HG02798 (cell line): ENCODE data around the gene TRAF7.

ENCODE experiments used
- ATAC-seq: cut with Tn5 transposase; IDR thresholded peaks from one replicate; pipeline ENCODE4 v1.9.1; 2021; ENCODE audit warnings: mild to moderate bottlenecking; ENCODE audit not compliant: unreplicated experiment, poor library complexity

Gene TRAF7

DNA sequence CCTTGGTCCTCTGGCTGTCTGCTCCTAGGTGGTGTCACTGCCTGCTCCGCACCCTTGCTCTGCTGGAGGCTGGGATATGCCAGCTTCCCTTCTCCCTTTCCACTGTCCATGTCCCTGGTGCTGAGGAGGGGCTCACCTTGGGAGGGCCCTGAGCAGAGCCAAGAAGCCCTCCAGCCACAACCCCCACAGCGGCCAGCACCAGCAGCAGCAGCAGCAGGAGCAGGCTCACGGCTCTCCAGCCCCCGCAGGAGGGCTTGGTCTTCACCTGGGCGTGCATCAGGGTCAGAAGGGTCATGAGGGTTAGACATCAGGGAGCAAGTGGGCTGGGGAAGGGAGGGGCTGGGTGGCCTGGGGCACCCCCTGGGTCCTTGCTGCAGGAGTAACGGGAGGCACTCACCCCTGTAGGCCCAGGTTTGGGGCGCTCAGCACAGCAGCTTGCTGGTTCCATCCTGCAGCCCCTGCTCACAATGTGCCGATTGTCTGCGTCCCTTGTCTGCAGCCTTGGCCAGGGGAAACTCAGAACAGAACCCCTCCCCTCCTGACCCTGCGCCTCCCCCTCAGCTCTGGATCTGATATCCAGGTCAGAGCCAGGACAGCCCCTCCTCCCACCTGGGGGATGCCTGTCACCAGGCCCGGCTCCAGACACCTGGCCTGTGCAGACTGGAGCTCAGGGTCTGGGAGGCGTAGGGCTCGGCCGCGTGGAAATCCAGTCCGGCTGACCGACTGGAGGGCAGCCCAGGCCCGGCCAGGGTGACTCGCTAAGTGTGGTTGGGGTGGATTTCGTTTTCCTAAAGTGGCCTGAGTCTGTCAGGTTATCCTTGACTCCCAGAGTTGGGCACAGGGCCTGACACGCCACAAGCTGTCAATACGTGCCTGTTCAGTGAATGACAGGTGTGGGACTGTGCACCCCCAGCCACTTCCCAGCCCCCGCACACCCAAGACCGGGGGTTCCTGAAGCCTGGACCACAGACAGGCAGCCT, 55.1 kb downstream of the TRAF7 start, which contains the start of gene BRICD5:
Gene BRICD5 (minus strand): TSS at position 478 of the 980 bp plus-strand sequence. CDS start 30 bp downstream, at position 448.
- no peak for ATAC-seq

DNA sequence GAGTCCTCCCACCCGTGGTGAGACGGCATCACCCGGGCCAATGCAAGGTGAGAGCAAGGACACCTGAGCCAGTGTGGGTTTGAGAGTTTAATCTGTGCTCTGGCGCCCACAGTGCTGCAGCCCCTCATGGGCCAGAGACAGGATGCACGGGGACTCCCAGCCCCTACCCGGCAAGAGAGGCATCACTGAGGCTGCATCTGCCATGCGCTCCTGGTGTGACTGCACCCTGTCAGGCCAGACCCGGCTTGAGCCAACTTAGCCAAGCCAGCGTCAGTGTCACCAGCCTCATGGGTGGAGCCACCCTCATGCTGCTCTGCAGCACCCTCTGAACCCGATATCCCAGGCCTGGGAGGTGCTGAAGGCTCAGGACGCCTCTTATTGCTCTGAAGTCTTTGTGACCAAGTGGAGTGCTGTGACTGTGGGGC, 56.4 kb downstream of the TRAF7 start:
- no peak for ATAC-seq

DNA sequence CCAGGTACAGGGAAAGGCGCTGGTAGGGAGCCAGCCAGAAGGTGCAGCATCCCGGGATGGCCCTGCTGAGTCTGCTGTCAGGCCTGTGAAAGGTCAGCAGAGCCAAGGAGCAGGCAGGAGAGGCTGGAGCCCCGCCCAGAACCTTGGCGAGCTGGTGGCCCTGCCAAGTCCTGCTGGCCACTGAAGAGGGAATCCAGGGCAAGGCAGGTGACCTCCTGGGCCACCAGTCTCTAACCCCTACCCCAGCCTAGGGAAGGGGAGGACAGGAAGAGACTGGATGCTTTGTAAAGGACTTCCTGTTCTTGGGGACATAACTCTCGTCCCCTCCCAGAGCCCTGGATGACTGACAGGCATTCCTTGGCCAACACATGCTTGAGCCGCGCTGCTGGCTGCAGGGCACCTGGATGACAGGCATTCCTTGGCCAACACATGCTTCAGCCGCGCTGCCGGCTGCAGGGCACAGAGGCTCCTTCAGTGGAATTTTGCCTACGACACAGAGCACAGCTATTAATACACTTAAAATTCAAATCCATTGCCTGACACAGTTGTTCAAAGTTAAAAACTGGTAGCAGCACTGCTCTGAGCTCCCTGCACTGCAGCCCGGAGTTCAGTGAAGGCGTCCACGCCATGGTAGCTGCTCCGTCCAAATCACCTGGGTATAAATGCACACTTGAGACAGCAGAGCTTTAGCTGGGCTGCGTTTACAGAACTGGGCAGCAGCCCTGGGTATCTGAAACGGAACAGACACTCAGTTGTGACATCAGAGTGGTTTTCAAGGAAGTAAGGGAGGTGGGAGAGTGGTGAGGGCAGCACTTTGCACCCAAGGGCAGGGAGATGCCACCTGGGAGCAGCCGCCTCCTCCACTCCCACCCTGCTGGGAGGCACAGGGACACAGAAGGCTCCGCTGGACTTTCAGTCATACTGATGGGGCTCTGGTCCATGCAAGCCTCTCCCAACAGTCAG, 57.1 kb downstream of the TRAF7 start:
- no peak for ATAC-seq

DNA sequence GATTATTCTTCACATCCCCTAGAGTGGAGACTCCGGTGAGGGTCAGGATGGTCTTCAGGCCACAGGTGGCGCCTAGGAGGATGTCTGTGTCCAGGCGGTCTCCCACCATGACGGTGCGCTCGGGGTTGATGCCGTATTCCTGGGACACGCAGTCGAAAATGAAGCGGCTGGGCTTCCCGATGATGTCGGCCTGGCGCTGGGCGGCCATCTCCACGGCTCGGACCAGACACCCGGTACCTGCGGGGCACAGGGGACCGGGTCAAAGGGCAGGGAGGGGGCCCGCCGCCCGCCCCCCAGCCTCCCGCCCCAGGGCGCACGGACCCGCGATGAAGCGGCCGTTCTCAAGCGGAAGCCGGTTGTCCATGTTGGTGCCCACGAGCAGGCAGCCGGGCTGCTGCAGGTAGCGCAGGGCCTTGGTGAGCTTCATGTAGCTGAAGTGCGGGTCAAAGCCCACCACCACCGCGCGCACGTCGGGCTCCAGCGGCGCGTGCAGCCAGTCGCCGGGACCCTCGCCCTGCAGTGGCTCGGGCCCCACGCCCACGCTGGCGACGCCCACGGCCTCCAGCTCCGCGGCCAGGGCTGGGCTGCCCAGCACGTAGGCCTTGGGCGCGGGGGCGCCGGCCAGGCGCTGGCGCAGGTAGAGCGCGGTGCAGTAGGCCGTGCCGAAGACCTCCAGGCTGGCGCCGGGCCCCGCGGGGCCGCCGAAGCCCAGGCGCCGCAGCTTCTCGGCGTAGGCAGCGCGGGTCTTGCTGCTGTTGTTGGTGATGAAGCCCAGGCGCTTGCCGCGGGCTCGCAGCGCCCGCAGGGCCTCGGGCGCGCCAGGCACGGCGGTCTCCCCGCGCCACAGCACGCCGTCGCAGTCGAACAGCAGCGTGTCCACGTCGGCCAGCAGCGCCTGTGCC, 58.5 kb downstream of the TRAF7 start:
- ATAC-seq: peak; percentile 3

DNA sequence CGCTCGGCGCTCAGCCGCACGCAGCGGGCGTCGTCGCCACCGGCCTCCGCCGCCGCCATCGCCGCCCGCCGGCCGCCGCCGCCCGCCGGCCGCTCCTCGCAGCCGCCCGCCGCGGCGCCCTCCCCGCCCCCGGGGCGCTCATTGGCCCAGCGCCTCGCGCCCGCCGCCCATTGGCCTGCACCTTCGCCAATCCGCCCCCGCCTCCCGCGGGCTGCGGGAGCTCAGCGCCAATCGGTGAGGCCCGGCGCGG, 59.1 kb downstream of the TRAF7 start, which contains the start of gene PGP:
Gene PGP (minus strand): TSS at position 122 of the 250 bp plus-strand sequence. CDS start 63 bp downstream, at position 59.
- ATAC-seq: peak; percentile 92

DNA sequence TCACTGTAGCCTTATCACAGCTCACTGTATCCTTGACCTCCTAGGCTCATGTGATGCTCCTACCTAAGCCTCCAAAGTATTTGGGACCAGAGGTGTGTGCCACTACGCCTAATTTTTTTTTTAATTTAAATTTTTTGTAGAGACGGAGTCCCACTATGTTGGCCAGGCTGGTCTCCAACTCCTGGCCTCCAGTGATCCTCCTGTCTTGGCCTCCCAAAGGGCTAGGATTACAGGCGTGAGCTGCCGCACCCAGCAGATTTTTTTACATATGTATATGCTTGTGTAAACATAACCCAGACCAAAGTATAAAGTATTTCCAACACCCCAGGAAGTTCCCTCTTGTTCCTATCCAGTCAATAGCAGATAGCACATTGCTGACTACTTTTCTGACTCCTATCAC, 60.7 kb downstream of the TRAF7 start:
- ATAC-seq: no peak

DNA sequence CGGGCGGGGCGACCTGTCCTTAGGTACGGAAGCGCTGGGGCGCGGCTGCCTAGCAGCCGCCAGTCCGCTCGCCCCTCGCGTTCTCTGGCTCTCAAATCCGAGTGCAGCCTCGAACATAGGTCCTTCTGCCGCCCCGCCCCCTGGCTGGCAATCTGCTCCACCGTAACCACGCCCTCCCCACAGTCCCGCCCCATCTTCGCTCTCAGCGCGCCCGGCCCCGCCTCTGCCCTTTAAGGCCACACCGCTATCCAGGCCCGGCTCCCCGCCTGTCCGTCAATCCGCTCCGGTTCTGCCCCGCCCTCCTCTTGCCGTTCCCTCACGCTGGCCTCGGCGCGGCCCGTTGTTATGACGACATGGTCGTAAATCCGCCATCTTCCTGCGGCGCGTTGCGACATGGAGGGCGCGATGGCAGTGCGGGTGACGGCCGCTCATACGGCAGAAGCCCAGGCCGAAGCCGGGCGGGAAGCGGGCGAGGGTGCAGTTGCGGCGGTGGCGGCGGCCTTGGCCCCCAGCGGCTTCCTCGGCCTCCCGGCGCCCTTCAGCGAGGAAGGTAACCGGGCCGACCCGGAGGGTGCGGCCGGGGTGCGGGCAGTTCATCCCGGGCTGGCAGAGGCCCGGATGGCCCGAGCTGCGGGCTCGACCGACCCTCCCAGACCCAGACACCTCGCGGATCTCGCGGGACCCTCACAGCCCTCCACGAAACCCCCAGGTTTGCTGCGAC, 67.8 kb downstream of the TRAF7 start, which contains the start of gene E4F1:
Gene E4F1 (plus strand): TSS at position 371 of the 721 bp plus-strand sequence. CDS start 23 bp downstream, at position 394.
- ATAC-seq: peak; percentile 97

DNA sequence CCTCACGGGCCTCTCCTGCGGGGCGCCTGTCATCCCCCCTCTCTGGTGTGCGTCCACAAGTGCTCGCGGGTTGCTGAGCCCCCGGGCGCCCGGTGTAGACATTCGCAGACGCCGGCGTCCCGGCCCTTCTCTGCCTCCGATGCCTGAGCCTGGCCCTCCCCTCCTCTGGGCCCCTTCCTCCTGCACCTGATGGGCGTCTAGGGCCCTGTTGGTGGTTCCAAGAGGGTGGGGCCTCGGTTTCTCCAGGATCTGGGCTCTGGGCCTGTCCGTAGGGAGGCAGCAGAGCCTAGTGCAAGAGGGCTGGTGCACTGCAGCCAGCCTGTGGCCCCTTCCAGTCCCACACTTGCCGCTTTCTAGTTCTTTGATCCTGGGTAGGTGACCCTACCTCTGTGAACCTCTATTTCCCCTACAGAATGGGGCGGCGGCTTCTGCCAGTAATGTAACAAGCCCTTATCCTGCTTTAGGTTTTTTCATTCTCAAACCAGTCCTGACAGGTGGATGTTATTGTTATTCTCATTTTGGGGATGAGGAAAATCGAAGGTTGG, 68.4 kb downstream of the TRAF7 start:
- ATAC-seq: peak; percentile 20

DNA sequence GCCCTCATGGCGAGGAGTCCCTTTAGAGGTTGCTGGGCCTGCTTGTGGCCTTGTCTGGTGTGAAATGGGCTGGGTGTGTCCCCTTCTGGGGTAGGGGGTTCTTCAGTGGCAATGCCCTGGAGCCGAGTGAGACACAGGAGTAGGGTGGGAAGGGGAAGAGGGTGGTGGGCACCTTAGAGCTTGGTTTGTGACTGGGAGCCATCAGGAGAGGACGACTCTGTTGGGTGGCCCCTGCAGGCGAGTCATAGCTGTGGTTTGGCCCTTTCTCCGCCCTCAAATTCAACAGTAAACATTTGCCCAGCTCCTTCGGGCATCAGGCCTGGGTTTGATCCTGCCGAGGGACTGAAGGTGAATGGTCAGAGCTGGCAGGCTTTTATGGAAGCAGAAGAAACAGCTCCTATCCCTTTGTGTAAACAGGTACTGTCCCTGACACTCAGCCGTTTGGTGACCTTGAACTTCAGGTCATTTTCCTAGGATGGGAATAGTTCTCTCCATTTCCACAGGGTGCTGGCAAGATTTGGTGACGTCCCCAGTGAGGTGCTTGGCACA, 70.7 kb downstream of the TRAF7 start:
- ATAC-seq: no peak

DNA sequence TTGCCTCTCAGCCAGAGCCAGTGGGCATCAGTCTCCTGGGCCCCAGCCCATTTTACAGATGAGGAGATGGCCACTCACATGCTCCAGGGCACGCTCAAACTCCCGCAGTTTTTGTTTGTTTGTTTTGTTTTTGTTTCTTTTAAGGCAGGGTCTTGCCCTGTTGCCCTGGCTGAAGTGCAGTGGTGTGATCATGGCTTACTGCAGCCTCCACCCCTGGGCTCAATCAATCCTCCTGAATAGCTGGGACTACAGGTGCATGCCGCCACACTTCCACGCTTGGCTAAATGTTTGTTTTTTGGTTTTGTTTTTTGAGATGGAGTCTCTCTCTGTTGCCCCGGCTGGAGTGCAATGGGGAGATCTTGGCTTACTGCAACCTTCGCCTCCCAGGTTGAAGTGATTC, 71.3 kb downstream of the TRAF7 start:
- ATAC-seq: no peak
